ENCODE results near the gene EIF5. TPM values are rescaled to one million over a fixed set of nuclear protein-coding genes. Genes with fewer than 3 reads are reported as not detected.

Gene EIF5
- polyA plus RNA-seq, 3 donors: 258 to 291 (median 266) TPM

GRCh38 chr14:103308717-103309616 is 25.1 kb upstream of the EIF5 start:
- no peak for DNase-seq (ENCODE audit: low read depth in 3 of 3, low spot score in 2 of 3)

- DNase-seq (ENCODE audit: low read depth in 3 of 3, low spot score in 2 of 3): no peak
These were observed 23.4 kb upstream of the EIF5 start for GRCh38 chr14:103310576-103311095.

DNA sequence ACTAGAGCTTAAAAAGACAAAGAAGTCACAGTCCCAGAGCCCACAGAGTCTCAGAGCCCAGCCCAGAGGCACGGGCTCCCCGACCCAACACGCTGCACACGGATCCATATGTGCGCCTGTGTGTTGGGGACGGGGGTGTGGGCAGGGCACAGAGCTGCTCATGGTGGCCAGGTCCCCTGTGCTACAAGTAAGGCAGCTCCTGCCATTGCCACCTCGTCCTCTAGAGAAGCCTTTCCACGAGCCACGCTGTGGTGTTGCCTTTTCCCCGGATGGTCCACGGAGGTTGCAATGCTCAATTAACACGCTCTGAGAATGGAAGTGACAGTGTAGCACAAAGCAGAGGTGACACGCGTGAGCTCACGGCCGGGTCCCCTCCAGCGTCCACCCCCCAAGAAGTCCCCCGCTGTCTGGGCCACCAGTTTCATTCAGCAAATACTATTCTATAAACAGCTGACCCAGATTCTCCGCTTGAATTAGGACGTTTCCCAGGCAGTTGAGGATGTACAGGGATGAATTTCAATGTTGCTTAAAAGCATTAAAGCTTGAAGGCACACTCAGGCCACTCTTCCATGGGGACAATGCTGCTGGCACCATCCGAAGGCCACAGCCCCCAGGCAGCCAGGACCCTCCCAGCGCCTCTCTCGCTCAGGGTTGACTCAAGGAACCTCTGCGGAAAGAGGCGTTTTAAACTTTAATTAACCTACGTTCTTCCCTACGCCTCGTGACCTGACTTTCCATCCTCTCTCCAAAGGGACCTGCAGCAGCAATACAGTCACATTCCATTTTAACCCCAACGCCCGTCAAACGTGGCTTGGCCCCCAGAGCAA is 22.7 kb upstream of the EIF5 start:
- no peak for DNase-seq (ENCODE audit: low read depth in 3 of 3, low spot score in 2 of 3)

GRCh38 chr14:103312006-103312635 is 21.9 kb upstream of the EIF5 start:
- no peak for DNase-seq (ENCODE audit: low read depth in 3 of 3, low spot score in 2 of 3)

DNA sequence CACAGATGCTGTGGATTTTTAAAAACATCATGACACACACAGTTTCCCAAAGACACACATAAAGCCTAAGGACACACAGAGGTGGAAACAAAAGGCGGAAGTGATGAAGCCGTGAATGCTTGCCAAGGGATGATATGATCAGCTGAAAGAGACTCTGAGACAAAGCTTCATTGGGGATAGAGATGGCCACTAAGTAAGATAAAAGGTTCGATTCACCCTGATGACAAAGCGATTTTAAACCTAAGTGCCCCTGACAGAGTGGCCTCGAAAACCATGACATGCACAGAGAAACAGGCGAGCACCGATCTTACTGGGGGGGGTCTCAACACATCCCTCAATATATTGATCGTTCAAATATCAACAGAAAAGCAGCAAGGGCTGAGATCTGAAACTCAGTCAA is 20.3 kb upstream of the EIF5 start:
- no peak for DNase-seq (ENCODE audit: low read depth in 3 of 3, low spot score in 2 of 3)

GRCh38 chr14:103314496-103315277 is 19.4 kb upstream of the EIF5 start:
- no peak for DNase-seq (ENCODE audit: low read depth in 3 of 3, low spot score in 2 of 3)

DNA sequence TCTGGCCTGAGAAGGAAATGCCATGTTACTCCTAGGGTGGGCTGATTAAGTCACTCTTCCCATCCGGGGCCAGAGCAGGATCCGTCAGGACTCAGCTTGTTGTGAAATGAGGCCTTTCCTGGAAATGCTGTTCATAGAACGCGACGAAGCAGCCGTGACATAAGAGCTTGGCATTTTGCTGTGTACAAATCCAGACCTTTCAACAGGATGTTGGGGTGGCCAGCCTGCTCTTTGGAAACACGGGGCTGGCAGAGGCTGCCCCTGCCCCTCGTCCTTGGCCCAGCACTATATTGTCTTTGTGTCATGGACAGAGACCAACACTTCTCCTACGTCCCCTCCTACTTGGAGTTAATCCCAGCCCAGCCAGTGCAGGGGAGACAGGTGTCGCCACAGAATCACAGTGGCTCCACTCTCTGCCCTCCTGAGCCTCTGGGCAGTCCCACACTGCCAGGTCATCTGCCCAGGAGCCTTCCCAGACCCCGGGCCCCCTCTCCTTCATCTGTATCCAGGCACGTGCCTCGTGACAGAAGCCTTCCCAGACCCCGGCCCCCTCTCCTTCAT is 18.6 kb upstream of the EIF5 start:
- DNase-seq (ENCODE audit: low read depth in 3 of 3, low spot score in 2 of 3): no peak

DNA sequence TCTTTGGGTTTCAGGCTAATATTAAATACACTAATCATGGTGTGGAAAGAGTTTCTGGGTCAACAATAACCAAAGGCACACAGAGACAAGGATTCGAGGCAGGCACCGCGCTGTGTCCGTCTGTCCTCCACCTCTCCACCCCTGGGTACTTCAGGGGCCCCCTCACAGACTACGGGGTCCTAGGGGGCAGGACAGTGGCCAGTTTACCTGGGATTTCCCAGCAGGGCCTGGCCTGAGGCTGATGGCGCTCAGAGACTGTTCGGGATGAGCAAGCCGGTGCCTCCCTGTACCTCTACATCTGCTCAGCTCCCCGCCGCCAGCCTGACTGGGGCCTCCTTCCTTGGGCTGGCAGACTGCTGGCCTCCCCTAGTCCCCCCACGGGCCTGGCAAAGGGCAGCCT is 18.1 kb upstream of the EIF5 start:
- DNase-seq (ENCODE audit: low read depth in 3 of 3, low spot score in 2 of 3): no peak

GRCh38 chr14:103316721-103317121 is 17.3 kb upstream of the EIF5 start:
- no peak for DNase-seq (ENCODE audit: low read depth in 3 of 3, low spot score in 2 of 3)

DNA sequence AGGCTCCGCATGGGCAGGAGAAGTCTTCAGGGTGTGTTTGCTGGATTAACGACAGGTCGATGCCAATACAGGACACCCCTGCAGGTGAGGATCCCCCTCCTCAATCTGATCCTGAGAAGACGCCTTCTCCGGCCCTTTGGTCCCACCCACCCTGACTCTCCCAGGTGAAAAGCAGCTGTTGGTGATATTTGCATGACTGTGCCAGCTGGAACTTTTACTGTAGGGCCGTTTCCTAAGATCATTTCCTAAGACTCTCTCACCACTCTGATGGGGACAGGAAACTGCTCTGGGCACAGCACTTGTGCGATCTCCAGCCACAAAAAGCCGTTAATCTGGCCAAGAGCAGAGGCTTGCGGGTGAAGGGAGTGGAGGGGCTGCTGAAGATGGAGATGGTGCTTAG is 16.8 kb upstream of the EIF5 start:
- DNase-seq (ENCODE audit: low read depth in 3 of 3, low spot score in 2 of 3): no peak

DNA sequence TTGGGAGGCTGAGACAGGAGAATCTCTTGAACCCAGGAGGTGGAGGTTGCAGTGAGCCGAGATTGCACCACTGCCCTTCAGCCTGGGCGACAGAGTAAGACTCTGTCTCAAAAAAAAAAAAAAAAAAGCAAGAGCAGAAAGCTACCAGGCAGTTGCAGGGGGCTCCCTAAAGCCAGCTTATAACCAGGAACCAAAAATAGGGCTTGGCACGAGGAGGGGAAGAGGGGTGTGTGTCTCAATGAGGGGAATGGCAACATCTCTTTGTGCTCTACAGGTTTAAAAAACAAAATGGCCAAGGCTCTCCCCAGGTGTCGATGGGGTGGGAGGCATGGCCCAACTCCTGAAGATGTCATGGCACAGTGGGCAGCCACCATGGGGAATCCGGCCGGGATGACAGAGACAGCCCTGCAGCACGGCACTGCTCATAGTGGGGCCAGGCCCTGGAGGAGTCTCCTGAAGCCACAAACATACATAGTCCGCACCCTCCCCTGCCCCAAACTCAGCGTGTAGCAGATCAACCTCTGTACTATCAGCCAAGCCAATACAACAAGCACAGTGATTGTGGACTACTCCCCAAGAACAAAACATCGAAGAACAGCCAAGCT is 16.0 kb upstream of the EIF5 start:
- DNase-seq (ENCODE audit: low read depth in 3 of 3, low spot score in 2 of 3): no peak

GRCh38 chr14:103318750-103319419 is 15.2 kb upstream of the EIF5 start:
- no peak for DNase-seq (ENCODE audit: low read depth in 3 of 3, low spot score in 2 of 3)

- DNase-seq (ENCODE audit: low read depth in 3 of 3, low spot score in 2 of 3): no peak
These were observed 14.6 kb upstream of the EIF5 start for GRCh38 chr14:103319422-103319821.

GRCh38 chr14:103326078-103326477 is 8.0 kb upstream of the EIF5 start:
- no peak for DNase-seq (ENCODE audit: low read depth in 3 of 3, low spot score in 2 of 3)

DNA sequence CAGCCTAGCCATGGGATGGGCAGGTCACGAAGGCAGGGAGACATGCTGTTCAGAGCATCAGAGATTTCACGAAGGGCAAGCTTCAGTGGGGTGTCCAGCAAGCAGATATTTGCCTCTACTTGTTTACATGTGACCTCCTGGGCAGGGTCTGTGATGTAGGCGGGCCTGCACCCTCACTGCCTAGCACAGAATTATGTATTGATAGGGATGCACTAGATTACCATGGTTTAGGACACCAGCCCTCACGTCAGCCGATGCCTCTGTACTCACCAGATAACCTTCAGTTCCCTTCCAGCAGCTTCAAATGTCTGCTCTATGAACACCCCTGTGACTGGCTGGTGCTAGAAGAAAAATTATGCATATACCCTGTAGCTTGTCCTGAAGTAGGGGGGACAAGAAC is 5.1 kb upstream of the EIF5 start:
- DNase-seq (ENCODE audit: low read depth in 3 of 3, low spot score in 2 of 3): no peak

GRCh38 chr14:103329401-103330347 is 4.4 kb upstream of the EIF5 start:
- no peak for DNase-seq (ENCODE audit: low read depth in 3 of 3, low spot score in 2 of 3)

GRCh38 chr14:103330536-103330935 is 3.5 kb upstream of the EIF5 start:
- DNase-seq (ENCODE audit: low read depth in 3 of 3, low spot score in 2 of 3): no peak
